ENCODE data around the gene HOXA7.

The HOXA7 gene

GRCh38 chr7:27141923-27142579, 14.4 kb downstream of the HOXA7 start:
- TF ChIP-seq CTCF (IDR thresholded peaks at IDR 0.05; ENCODE audit: low read depth, low read length) = no peak
- no peak for TF ChIP-seq MYC (IDR thresholded peaks at IDR 0.05; ENCODE audit: low read depth, low read length)
- no peak for TF ChIP-seq MAX (IDR thresholded peaks at IDR 0.05; ENCODE audit: low read depth, low read length)
- no peak for TF ChIP-seq POLR2A (IDR thresholded peaks at IDR 0.05; ENCODE audit: extremely low read depth, insufficient read length)
- no peak overlapping the region for H3K4me3 ChIP-seq (ENCODE audit: low read depth, low read length)
- DNase-seq (ENCODE audit: low read depth) = no peak

- no peak for TF ChIP-seq CTCF (IDR thresholded peaks at IDR 0.05; ENCODE audit: low read depth, low read length)
- no peak for DNase-seq (ENCODE audit: low read depth)
- H3K4me3 ChIP-seq (ENCODE audit: low read depth, low read length) = no peak overlapping the region
These were observed 15.1 kb downstream of the HOXA7 start for GRCh38 chr7:27141137-27141922.

- no peak overlapping the region for H3K4me3 ChIP-seq (ENCODE audit: low read depth, low read length)
- no peak for TF ChIP-seq POLR2A (IDR thresholded peaks at IDR 0.05; ENCODE audit: extremely low read depth, insufficient read length)
- no peak for TF ChIP-seq MYC (IDR thresholded peaks at IDR 0.05; ENCODE audit: low read depth, low read length)
- no peak for TF ChIP-seq CTCF (IDR thresholded peaks at IDR 0.05; ENCODE audit: low read depth, low read length)
- no peak for TF ChIP-seq MAX (IDR thresholded peaks at IDR 0.05; ENCODE audit: low read depth, low read length)
- DNase-seq (ENCODE audit: low read depth) = no peak
These were observed 16.2 kb downstream of the HOXA7 start for GRCh38 chr7:27140126-27140857.

- DNase-seq (ENCODE audit: low read depth) = no peak
- TF ChIP-seq POLR2A (IDR thresholded peaks at IDR 0.05; ENCODE audit: extremely low read depth, insufficient read length) = no peak
- TF ChIP-seq MYC (IDR thresholded peaks at IDR 0.05; ENCODE audit: low read depth, low read length) = no peak
- TF ChIP-seq CTCF (IDR thresholded peaks at IDR 0.05; ENCODE audit: low read depth, low read length) = no peak
- no peak for TF ChIP-seq MAX (IDR thresholded peaks at IDR 0.05; ENCODE audit: low read depth, low read length)
- no peak overlapping the region for H3K4me3 ChIP-seq (ENCODE audit: low read depth, low read length)
These were observed 16.9 kb downstream of the HOXA7 start for GRCh38 chr7:27139334-27140125.

GRCh38 chr7:27138985-27139333, 17.5 kb downstream of the HOXA7 start:
- no peak for TF ChIP-seq MYC (IDR thresholded peaks at IDR 0.05; ENCODE audit: low read depth, low read length)
- no peak for TF ChIP-seq POLR2A (IDR thresholded peaks at IDR 0.05; ENCODE audit: extremely low read depth, insufficient read length)
- no peak for TF ChIP-seq MAX (IDR thresholded peaks at IDR 0.05; ENCODE audit: low read depth, low read length)
- TF ChIP-seq CTCF (IDR thresholded peaks at IDR 0.05; ENCODE audit: low read depth, low read length) = no peak
- no peak for DNase-seq (ENCODE audit: low read depth)
- no peak overlapping the region for H3K4me3 ChIP-seq (ENCODE audit: low read depth, low read length)

All from NB4 (cell line).